Effector memory CD4-positive, alpha-beta T cell (primary cell): ENCODE data around the gene CYSLTR2.
"Not testable (repeated sequence)": the region's sequence is repeated elsewhere in the genome, so short reads cannot be mapped to it uniquely, and the experiment has no call there.

ENCODE experiments used
- DNase-seq, 3 donors: peaks; one replicate each; pipeline ENCODE4 v3.0.0-alpha.2; 2020
- H3K27ac ChIP-seq: 2 replicates; pipeline ENCODE4 v1.7.0; 2013; ENCODE audit warnings: mild to moderate bottlenecking, low read length, moderate library complexity; ENCODE audit not compliant: insufficient read depth, poor library complexity, severe bottlenecking
- H3K27me3 ChIP-seq: replicated peaks from 2 replicates; pipeline ENCODE4 v1.7.0; 2013; ENCODE audit warnings: mild to moderate bottlenecking, low read length; ENCODE audit not compliant: insufficient read depth, control insufficient read depth, poor library complexity, severe bottlenecking
- H3K36me3 ChIP-seq: 2 replicates; pipeline ENCODE4 v1.7.0; 2013; ENCODE audit warnings: mild to moderate bottlenecking, low read length, moderate library complexity; ENCODE audit not compliant: control insufficient read depth, insufficient read depth
- H3K4me1 ChIP-seq: 2 replicates; pipeline ENCODE4 v1.7.0; 2013; ENCODE audit warnings: low read length, mild to moderate bottlenecking; ENCODE audit not compliant: control insufficient read depth, insufficient read depth, poor library complexity, severe bottlenecking
- H3K4me3 ChIP-seq: 2 replicates; pipeline ENCODE4 v1.7.0; 2013; ENCODE audit warnings: low read length, low read depth, mild to moderate bottlenecking; ENCODE audit not compliant: insufficient read depth, poor library complexity, severe bottlenecking
- H3K9me3 ChIP-seq: 2 replicates; pipeline ENCODE4 v1.7.0; 2013; ENCODE audit warnings: mild to moderate bottlenecking, low read length, moderate library complexity; ENCODE audit not compliant: control insufficient read depth

CYSLTR2 gene

GRCh38 chr13:48681905-48682304 is 28.2 kb downstream of the CYSLTR2 start:
- Histone ChIP-seq H3K4me3 (no peak overlapping the region), H3K27me3 (no peaks in the 10 kb centered on the region), H3K9me3 (no peaks in the 10 kb centered on the region), H3K4me1 (no peaks in the 10 kb centered on the region), H3K27ac (no peak overlapping the region), H3K36me3 (no peaks in the 10 kb centered on the region)
- DNase-seq, result no peak

- Histone ChIP-seq H3K9me3 (no peaks in the 10 kb centered on the region), H3K4me1 (no peaks in the 10 kb centered on the region), H3K27ac (no peak overlapping the region), H3K4me3 (no peak overlapping the region), H3K36me3 (no peaks in the 10 kb centered on the region), H3K27me3 (no peaks in the 10 kb centered on the region)
- no peak for DNase-seq
These were observed 28.7 kb downstream of the CYSLTR2 start for GRCh38 chr13:48682436-48682835.

- no peaks in the 10 kb centered on the region for H3K9me3 ChIP-seq
- no peak for DNase-seq
- no peaks in the 10 kb centered on the region for H3K27me3 ChIP-seq
- H3K4me1 ChIP-seq, result no peaks in the 10 kb centered on the region
- no peaks in the 10 kb centered on the region for H3K36me3 ChIP-seq
- no peak overlapping the region for H3K27ac ChIP-seq
- no peak overlapping the region for H3K4me3 ChIP-seq
These were observed 33.0 kb downstream of the CYSLTR2 start for GRCh38 chr13:48686636-48687210.

- Histone ChIP-seq H3K27ac (no peak overlapping the region), H3K4me1 (no peaks in the 10 kb centered on the region), H3K27me3 (no peaks in the 10 kb centered on the region), H3K36me3 (no peaks in the 10 kb centered on the region), H3K9me3 (no peaks in the 10 kb centered on the region), H3K4me3 (no peak overlapping the region)
- DNase-seq, result no peak
These were observed 33.5 kb downstream of the CYSLTR2 start for GRCh38 chr13:48687249-48687648.

GRCh38 chr13:48693998-48694397 is 40.3 kb downstream of the CYSLTR2 start:
- H3K27ac ChIP-seq, result no peak overlapping the region
- H3K4me1 ChIP-seq, result no peaks in the 10 kb centered on the region
- DNase-seq, result no peak
- no peaks in the 10 kb centered on the region for H3K27me3 ChIP-seq
- H3K9me3 ChIP-seq, result no peaks in the 10 kb centered on the region
- H3K4me3 ChIP-seq, result no peak overlapping the region
- H3K36me3 ChIP-seq, result no peaks in the 10 kb centered on the region

GRCh38 chr13:48695776-48696175 is 42.0 kb downstream of the CYSLTR2 start:
- H3K27me3 ChIP-seq, result no peaks in the 10 kb centered on the region
- no peak for DNase-seq
- H3K9me3 ChIP-seq, result no peaks in the 10 kb centered on the region
- no peak overlapping the region for H3K4me3 ChIP-seq
- no peak overlapping the region for H3K27ac ChIP-seq
- no peaks in the 10 kb centered on the region for H3K36me3 ChIP-seq
- no peaks in the 10 kb centered on the region for H3K4me1 ChIP-seq

GRCh38 chr13:48696676-48697075 is 42.9 kb downstream of the CYSLTR2 start:
- H3K4me1 ChIP-seq, H3K36me3 ChIP-seq, DNase-seq, H3K27ac ChIP-seq, H3K27me3 ChIP-seq, H3K9me3 ChIP-seq, H3K4me3 ChIP-seq: not testable (repeated sequence)

- no peaks in the 10 kb centered on the region for H3K9me3 ChIP-seq
- no peaks in the 10 kb centered on the region for H3K4me1 ChIP-seq
- no peak overlapping the region for H3K4me3 ChIP-seq
- H3K27ac ChIP-seq, result no peak overlapping the region
- peaks cover 9% of the 10 kb centered on the region for H3K36me3 ChIP-seq
- H3K27me3 ChIP-seq, result no peaks in the 10 kb centered on the region
- DNase-seq, result no peak
These were observed 53.7 kb downstream of the CYSLTR2 start for GRCh38 chr13:48707405-48707804.

GRCh38 chr13:48708764-48709163 is 55.0 kb downstream of the CYSLTR2 start:
- DNase-seq, result no peak
- no peaks in the 10 kb centered on the region for H3K27me3 ChIP-seq
- H3K9me3 ChIP-seq, result no peaks in the 10 kb centered on the region
- H3K27ac ChIP-seq, result no peak overlapping the region
- no peak overlapping the region for H3K4me3 ChIP-seq
- peaks cover 9% of the 10 kb centered on the region for H3K36me3 ChIP-seq
- no peaks in the 10 kb centered on the region for H3K4me1 ChIP-seq

GRCh38 chr13:48709213-48709612 is 55.5 kb downstream of the CYSLTR2 start:
- DNase-seq, result no peak
- H3K36me3 ChIP-seq, result peaks cover 9% of the 10 kb centered on the region
- H3K27me3 ChIP-seq, result no peaks in the 10 kb centered on the region
- H3K4me3 ChIP-seq, result no peak overlapping the region
- H3K4me1 ChIP-seq, result no peaks in the 10 kb centered on the region
- H3K9me3 ChIP-seq, result no peaks in the 10 kb centered on the region
- no peak overlapping the region for H3K27ac ChIP-seq
